HCT116 (cell line): ENCODE data around the gene PIGW.

ENCODE experiments used
- EZH2 ChIP-seq: fragments of 200-600 bp; sonication (generic); IDR thresholded peaks from 2 replicates; pipeline ENCODE4 v1.6.1; 2017; ENCODE audit warnings: antibody characterized with exemption, mixed run types
- YY1 ChIP-seq: IDR thresholded peaks from 2 replicates; pipeline ENCODE4 v1.6.1; 2011; ENCODE audit warnings: low read length, low read depth, moderate library complexity, mild to moderate bottlenecking; ENCODE audit not compliant: insufficient replicate concordance; ENCODE audit errors: extremely low read depth
- TF ChIP-seq, protein P1 (sequence below), 3 experiments: fragments of 200-600 bp in 1 of 3; sonication (generic) in 1 of 3; IDR thresholded peaks in 2 of 3; conservative IDR thresholded peaks in 1 of 3; 2 replicates each; pipeline ENCODE4 v1.5.1; 2012 to 2017; ENCODE audit warnings: low read depth in 2 of 3, low read length in 2 of 3, antibody characterized with exemption in 1 of 3, borderline replicate concordance in 1 of 3, control low read depth in 1 of 3, mild to moderate bottlenecking in 1 of 3, mixed read lengths in 1 of 3, mixed run types in 1 of 3, moderate library complexity in 1 of 3; ENCODE audit not compliant: insufficient read depth in 1 of 3

DNA sequence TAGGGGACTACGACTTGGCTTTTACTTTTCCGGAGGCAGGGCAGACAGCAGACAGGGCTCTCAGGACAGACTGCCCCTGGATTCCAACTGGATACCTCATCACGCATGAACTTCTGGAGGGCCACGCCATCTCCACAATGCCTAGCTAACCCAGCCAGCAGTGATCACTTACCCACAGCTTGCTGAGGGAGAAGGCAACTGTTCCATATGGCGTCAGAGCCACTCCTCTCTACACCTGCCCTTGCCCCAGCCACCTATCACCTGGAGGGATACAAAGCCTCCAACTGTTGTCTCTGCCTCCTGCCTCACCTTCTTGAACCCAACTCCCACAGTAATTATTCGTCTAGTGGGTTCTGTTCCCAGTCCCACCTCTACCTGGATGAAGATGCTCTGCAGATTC is 8.9 kb upstream of the PIGW start:
- TF ChIP-seq, protein P1, sequence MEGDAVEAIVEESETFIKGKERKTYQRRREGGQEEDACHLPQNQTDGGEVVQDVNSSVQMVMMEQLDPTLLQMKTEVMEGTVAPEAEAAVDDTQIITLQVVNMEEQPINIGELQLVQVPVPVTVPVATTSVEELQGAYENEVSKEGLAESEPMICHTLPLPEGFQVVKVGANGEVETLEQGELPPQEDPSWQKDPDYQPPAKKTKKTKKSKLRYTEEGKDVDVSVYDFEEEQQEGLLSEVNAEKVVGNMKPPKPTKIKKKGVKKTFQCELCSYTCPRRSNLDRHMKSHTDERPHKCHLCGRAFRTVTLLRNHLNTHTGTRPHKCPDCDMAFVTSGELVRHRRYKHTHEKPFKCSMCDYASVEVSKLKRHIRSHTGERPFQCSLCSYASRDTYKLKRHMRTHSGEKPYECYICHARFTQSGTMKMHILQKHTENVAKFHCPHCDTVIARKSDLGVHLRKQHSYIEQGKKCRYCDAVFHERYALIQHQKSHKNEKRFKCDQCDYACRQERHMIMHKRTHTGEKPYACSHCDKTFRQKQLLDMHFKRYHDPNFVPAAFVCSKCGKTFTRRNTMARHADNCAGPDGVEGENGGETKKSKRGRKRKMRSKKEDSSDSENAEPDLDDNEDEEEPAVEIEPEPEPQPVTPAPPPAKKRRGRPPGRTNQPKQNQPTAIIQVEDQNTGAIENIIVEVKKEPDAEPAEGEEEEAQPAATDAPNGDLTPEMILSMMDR (IDR thresholded peaks at IDR 0.05 in 2 of 3, conservative IDR thresholded peaks at IDR 0.05 in 1 of 3; ENCODE audit: borderline replicate concordance in 1 of 3, insufficient read depth in 1 of 3, low read depth in 2 of 3, low read length in 2 of 3), result no peak
- no peak for TF ChIP-seq EZH2
- no peak for TF ChIP-seq YY1
